H1 (cell line): ENCODE results near the gene SPATA6L. TPM values are rescaled to one million over a fixed set of nuclear protein-coding genes. Genes with fewer than 3 reads are reported as not detected.

ENCODE experiments used
- CTCF ChIA-PET: fragments of 300-600 bp; sonication (Branson Sonifier 250); formaldehyde crosslinking; loops from one replicate; lab custom pipeline; 2021; ENCODE audit not compliant: partially characterized antibody; lab: Charles Lee
- POLR2A ChIA-PET: fragments of 300-600 bp; sonication (Branson Sonifier 250); formaldehyde crosslinking; loops from one replicate; lab custom pipeline; 2021; ENCODE audit warnings: inconsistent platforms; ENCODE audit not compliant: partially characterized antibody; lab: Charles Lee
- DNase-seq, 2 experiments: peaks; one replicate each; pipeline versions ENCODE4 v3.0.0 to v3.0.0-alpha.2; 2010 to 2022; ENCODE audit warnings: low spot score in 2 of 2, low read depth in 1 of 2, mixed read lengths in 1 of 2
- FAIRE-seq: peaks from 2 replicates; lab custom pipeline; 2011; peaks lifted over from hg19 to GRCh38; lab: Jason Lieb, UNC
- H2AFZ ChIP-seq: 2 replicates; pipeline ENCODE4 v1.8.1; 2012; ENCODE audit warnings: low read length, inconsistent platforms
- H2AK5ac ChIP-seq: 2 replicates; pipeline ENCODE4 v1.6.1; 2013; ENCODE audit warnings: low read depth, low read length
- H2BK120ac ChIP-seq: replicated peaks from 2 replicates; pipeline ENCODE3; 2013; ENCODE audit warnings: low read depth, low read length, inconsistent platforms
- H2BK12ac ChIP-seq: 2 replicates; pipeline ENCODE4 v1.6.1; 2013; ENCODE audit warnings: low read depth, low read length
- H2BK15ac ChIP-seq: 2 replicates; pipeline ENCODE4 v1.6.1; 2013; ENCODE audit warnings: low read length
- H2BK20ac ChIP-seq: 2 replicates; pipeline ENCODE4 v1.6.1; 2013; ENCODE audit warnings: low read length
- H2BK5ac ChIP-seq: 2 replicates; pipeline ENCODE4 v1.6.1; 2013; ENCODE audit warnings: low read depth, low read length
- H3K14ac ChIP-seq: 2 replicates; pipeline ENCODE4 v1.6.1; 2013; ENCODE audit warnings: inconsistent platforms; ENCODE audit not compliant: insufficient read length
- H3K18ac ChIP-seq: 2 replicates; pipeline ENCODE4 v1.6.1; 2013; ENCODE audit warnings: low read length; ENCODE audit errors: extremely low read depth
- H3K23ac ChIP-seq: 2 replicates; pipeline ENCODE4 v1.6.1; 2013; ENCODE audit warnings: inconsistent platforms; ENCODE audit not compliant: insufficient read length
- H3K23me2 ChIP-seq: 2 replicates; pipeline ENCODE4 v1.6.1; 2013; ENCODE audit warnings: low read depth, low read length
- H3K27ac ChIP-seq: 2 replicates; pipeline ENCODE4 v1.6.1; 2011; ENCODE audit warnings: low read depth, low read length, inconsistent platforms
- H3K27me3 ChIP-seq, 4 experiments: replicated peaks in 1 of 4; 1 replicate in 1 of 4; 2 replicates in 3 of 4; pipeline versions ENCODE4 v1.6.1 to v1.8.1; 2011 to 2013; ENCODE audit warnings: low read length in 3 of 4, mild to moderate bottlenecking in 3 of 4, inconsistent platforms in 2 of 4, mixed read lengths in 2 of 4, moderate library complexity in 1 of 4; ENCODE audit not compliant: control insufficient read depth in 3 of 4, insufficient read depth in 3 of 4; ENCODE audit errors: extremely low read depth in 1 of 4
- H3K36me3 ChIP-seq, 4 experiments: 2 replicates each; pipeline versions ENCODE4 v1.6.1 to v1.8.1; 2011 to 2013; ENCODE audit warnings: mild to moderate bottlenecking in 4 of 4, low read length in 3 of 4, moderate library complexity in 2 of 4, control low read depth in 1 of 4, inconsistent platforms in 1 of 4; ENCODE audit not compliant: insufficient read depth in 4 of 4, control insufficient read depth in 2 of 4
- H3K4ac ChIP-seq: replicated peaks from 2 replicates; pipeline ENCODE3; 2013; ENCODE audit warnings: low read length, low read depth, mixed read lengths, inconsistent platforms; ENCODE audit not compliant: insufficient read length
- H3K4me1 ChIP-seq, 4 experiments: replicated peaks in 1 of 4; 1 replicate in 1 of 4; 2 replicates in 3 of 4; pipeline versions ENCODE4 v1.6.1 to v1.8.1; 2011 to 2013; ENCODE audit warnings: low read length in 3 of 4, inconsistent platforms in 2 of 4, mixed read lengths in 1 of 4; ENCODE audit not compliant: insufficient read depth in 4 of 4, control insufficient read depth in 3 of 4
- H3K4me2 ChIP-seq, 2 experiments: 2 replicates each; pipeline versions ENCODE4 v1.6.1 to v1.8.1; 2011 to 2013; ENCODE audit warnings: low read depth in 2 of 2, low read length in 2 of 2, control low read depth in 1 of 2, inconsistent platforms in 1 of 2, mild to moderate bottlenecking in 1 of 2; ENCODE audit not compliant: insufficient read depth in 1 of 2
- H3K4me3 ChIP-seq, 4 experiments: fragments of 200-600, 300-600 bp in 1 of 4; sonication (generic), shearing (Covaris generic), sonication (Bioruptor Twin) in 1 of 4; 2 replicates each; pipeline versions ENCODE4 v1.5.1 to v1.8.1; 2011 to 2016; ENCODE audit warnings: low read length in 4 of 4, low read depth in 3 of 4, control low read depth in 2 of 4, inconsistent platforms in 2 of 4, mild to moderate bottlenecking in 2 of 4, mixed read lengths in 1 of 4, moderate library complexity in 1 of 4; ENCODE audit not compliant: insufficient read depth in 2 of 4; ENCODE audit errors: extremely low read depth in 1 of 4
- H3K56ac ChIP-seq: replicated peaks from 2 replicates; pipeline ENCODE3; 2013; ENCODE audit warnings: low read depth, mild to moderate bottlenecking, mixed read lengths, low read length, inconsistent platforms; ENCODE audit not compliant: insufficient read length
- H3K79me1 ChIP-seq: 2 replicates; pipeline ENCODE4 v1.6.1; 2013; ENCODE audit warnings: low read depth, low read length, control low read depth
- H3K79me2 ChIP-seq, 2 experiments: 2 replicates each; pipeline versions ENCODE4 v1.6.1 to v1.8.1; 2012 to 2013; ENCODE audit warnings: low read length in 2 of 2, mild to moderate bottlenecking in 2 of 2, inconsistent platforms in 1 of 2; ENCODE audit not compliant: insufficient read depth in 2 of 2, control insufficient read depth in 1 of 2
- H3K9ac ChIP-seq, 4 experiments: replicated peaks in 1 of 4; 1 replicate in 1 of 4; 2 replicates in 3 of 4; pipeline versions ENCODE4 v1.6.1 to v1.8.1; 2011 to 2013; ENCODE audit warnings: low read depth in 3 of 4, low read length in 3 of 4, control low read depth in 2 of 4, mild to moderate bottlenecking in 2 of 4, moderate library complexity in 2 of 4, inconsistent platforms in 1 of 4; ENCODE audit errors: extremely low read depth in 1 of 4
- H3K9me3 ChIP-seq, 2 experiments: 2 replicates each; pipeline versions ENCODE4 v1.6.1 to v1.8.1; 2012 to 2013; ENCODE audit warnings: mild to moderate bottlenecking in 2 of 2, moderate library complexity in 2 of 2, control low read depth in 1 of 2, inconsistent platforms in 1 of 2, low read depth in 1 of 2, low read length in 1 of 2, mixed read lengths in 1 of 2; ENCODE audit not compliant: insufficient read depth in 2 of 2
- H4K20me1 ChIP-seq, 2 experiments: replicated peaks in 1 of 2; 2 replicates each; pipeline versions ENCODE3 to v1.8.1; 2011 to 2013; ENCODE audit warnings: inconsistent platforms in 2 of 2, low read length in 2 of 2, mild to moderate bottlenecking in 1 of 2; ENCODE audit not compliant: insufficient read depth in 2 of 2, control insufficient read depth in 1 of 2
- H4K5ac ChIP-seq: 2 replicates; pipeline ENCODE4 v1.6.1; 2013; ENCODE audit warnings: low read length, low read depth, mixed read lengths, inconsistent platforms; ENCODE audit not compliant: insufficient read length
- H4K8ac ChIP-seq: 2 replicates; pipeline ENCODE4 v1.8.0; 2013; ENCODE audit warnings: mild to moderate bottlenecking, moderate library complexity, low read length, inconsistent platforms; ENCODE audit not compliant: insufficient read depth; ENCODE audit errors: extremely low read depth
- H4K91ac ChIP-seq: replicated peaks from 2 replicates; pipeline ENCODE3; 2013; ENCODE audit warnings: low read length, mixed read lengths, inconsistent platforms; ENCODE audit not compliant: insufficient read length
- GTF2F1 ChIP-seq: IDR thresholded peaks from 2 replicates; pipeline ENCODE4 v1.6.1; 2012; ENCODE audit warnings: low read depth, low read length, improper control_type of control experiment, borderline replicate concordance
- TBP ChIP-seq: IDR thresholded peaks from 2 replicates; pipeline ENCODE4 v1.6.1; 2011; ENCODE audit warnings: low read depth, low read length, improper control_type of control experiment
- TEAD4 ChIP-seq: IDR thresholded peaks from 2 replicates; pipeline ENCODE4 v1.6.1; 2012; ENCODE audit warnings: low read depth, low read length, inconsistent platforms, mixed read lengths
- WGBS, 2 experiments: shearing (Covaris generic) in 1 of 2; methylation state at CpG; one replicate each; pipeline versions ENCODE4 v1.1.6 to v1.1.7; 2013 to 2015; ENCODE audit warnings: low lambda C conversion rate in 2 of 2, mixed read lengths in 2 of 2, inconsistent platforms in 1 of 2, low coverage in 1 of 2, missing lambda C conversion rate in 1 of 2; ENCODE audit not compliant: insufficient replicate concordance in 2 of 2, insufficient coverage in 1 of 2, insufficient read length in 1 of 2; ENCODE audit errors: extremely low coverage in 1 of 2, missing lambda C conversion rate in 1 of 2; 5-methylcytosine and 5-hydroxymethylcytosine counted together
- polyA plus RNA-seq, 7 experiments: library from polyadenylated mRNA; depleted of rRNA in 3 of 7; stranded (reverse) in 5 of 7; unstranded in 2 of 7; fragments of >200 nt in 5 of 7; fragments of 200-250 nt in 2 of 7; gene quantifications; 1 replicate in 5 of 7; 2 replicates in 1 of 7; 4 replicates in 1 of 7; pipeline versions ENCODE4 v1.2.1 to v1.2.3, GENCODE V29; 2011 to 2013; ENCODE audit warnings: missing spikeins in 2 of 7, mixed read lengths in 2 of 7
- total RNA-seq: library from RNA; stranded (reverse); fragmentation: NEBNext Ultra II Directional; extraction: Animal tissue kit (Norgen Biotek cat#: 25700); gene quantifications from 2 replicates; pipeline ENCODE4 v1.2.1, GENCODE V29; 2021

Gene SPATA6L
- total and polyA plus RNA-seq, 2 of the 8 experiments (the other 6 are each of a cell fraction or from before 2014, with no cell fraction given), result 0.57 to 1.1 TPM

DNA sequence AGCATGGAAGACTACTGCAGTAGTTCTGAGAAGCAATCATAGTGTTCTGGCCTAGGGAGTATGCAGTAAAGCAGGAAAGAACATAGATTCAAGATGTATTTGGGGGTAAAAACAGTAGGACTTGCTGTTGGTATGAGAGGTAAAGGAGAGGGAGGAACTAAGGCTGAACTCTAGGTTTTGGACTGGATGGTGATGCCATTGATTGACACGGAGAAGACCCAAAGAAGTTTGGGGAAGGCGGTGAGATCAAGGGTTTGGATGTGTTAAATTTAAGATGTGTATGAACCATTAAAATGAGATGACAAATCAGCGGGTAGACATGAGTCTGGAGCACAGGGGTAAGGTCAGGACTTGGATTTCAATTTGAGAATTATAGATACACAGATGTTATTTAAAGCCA lies 11.1 kb upstream of the SPATA6L start:
- WGBS, 2 experiments, result 87% methylated on average over 3 of the region's 3 CpGs; no CpG with 5 or more reads in 1 of the 2 experiments
- Histone ChIP-seq H2BK12ac (no peak overlapping the region), H2BK15ac (no peak overlapping the region), H4K5ac (no peak overlapping the region), H3K27me3 (no peaks in the 10 kb centered on the region), H3K9me3 (no peaks in the 10 kb centered on the region), H4K20me1 (no peaks in the 10 kb centered on the region), H3K4me3 (no peak overlapping the region), H3K18ac (no peak overlapping the region), H3K56ac (no peak overlapping the region), H3K23me2 (peaks cover 8% of the 10 kb centered on the region), H2BK5ac (no peak overlapping the region), H3K9ac (no peak overlapping the region), H2BK20ac (no peak overlapping the region), H3K27ac (no peak overlapping the region), H3K36me3 (no peaks in the 10 kb centered on the region), H3K79me2 (peaks cover 9 to 23% of the 10 kb centered on the region in 2 experiments; a peak in 3 of 4 replicates), H3K4ac (no peak overlapping the region), H2AK5ac (no peak overlapping the region), H3K14ac (no peak overlapping the region), H3K4me1 (peaks cover 0 to 4% (median 0%) of the 10 kb centered on the region in 4 experiments; a peak in 2 of 7 replicates), H4K8ac (no peak overlapping the region), H2AFZ (no peak overlapping the region), H3K79me1 (0 out of 2 replicates have a peak, but pooled peaks cover 2% of the 10 kb centered on the region), H4K91ac (no peak overlapping the region), H3K23ac (no peak overlapping the region), H3K4me2 (no peak overlapping the region; a peak in 1 of 4 replicates), H2BK120ac (no peak overlapping the region)
- ChIA-PET CTCF (interaction anchor here (1.0 to 1.3 kb wide), 2 partner anchors 23 to 37 kb away, joined by 3 read pairs; no protein-coding TSS in a partner anchor), POLR2A (interaction anchor here (0.7 to 2.1 kb wide), 6 partner anchors 8 to 116 kb away, joined by 3 to 12 read pairs (median 6); partner anchors contain the start of genes PLPP6, RCL1 and SPATA6L)
- DNase-seq (no peak), FAIRE-seq (no peak)
- no peak for TF ChIP-seq TBP
- no peak for TF ChIP-seq TEAD4
- no peak for TF ChIP-seq GTF2F1
